BJ (cell line): Measurements from ENCODE around the gene CDY1. TPM values are rescaled to one million over a fixed set of nuclear protein-coding genes. Genes with fewer than 3 reads are reported as not detected.
"Not testable (repeated sequence)": the region's sequence is repeated elsewhere in the genome, so short reads cannot be mapped to it uniquely, and the experiment has no call there.

Experiments
- CTCF ChIA-PET: fragments of 350-600 bp; formaldehyde crosslinking; extraction: SDS; loops from one replicate; lab custom pipeline; 2021; ENCODE audit warnings: antibody characterized with exemption, inconsistent platforms; lab: Yijun Ruan, JAX
- POLR2A ChIA-PET: fragments of 300-600 bp; sonication (Branson Sonifier 250); formaldehyde crosslinking; extraction: SDS; loops from one replicate; lab custom pipeline; 2021; ENCODE audit warnings: antibody characterized with exemption; lab: Charles Lee
- DNase-seq: peaks from one replicate; pipeline ENCODE4 v3.0.0-alpha.2; 2011; ENCODE audit warnings: low read depth
- H3K27me3 ChIP-seq: 2 replicates; pipeline ENCODE4 v1.6.0; 2011; ENCODE audit warnings: low read length; ENCODE audit not compliant: control insufficient read depth, insufficient read depth
- H3K36me3 ChIP-seq: 2 replicates; pipeline ENCODE4 v1.5.1; 2011; ENCODE audit warnings: low read length; ENCODE audit not compliant: control insufficient read depth, insufficient read depth
- H3K4me3 ChIP-seq: 2 replicates; pipeline ENCODE4 v1.5.1; 2011; ENCODE audit warnings: low read depth, mild to moderate bottlenecking, control low read depth, low read length
- polyA minus RNA-seq: library from RNA; depleted of rRNA, polyadenylated mRNA; stranded (reverse); fragments of >200 nt; gene quantifications from 2 replicates; pipeline ENCODE4 v1.2.3, GENCODE V29; 2011; rRNA and poly(A)+ RNA removed
- polyA plus RNA-seq: library from polyadenylated mRNA; depleted of rRNA; stranded (reverse); fragments of >200 nt; gene quantifications from 2 replicates; pipeline ENCODE4 v1.2.3, GENCODE V29; 2011; rRNA removed

Gene CDY1, protein sequence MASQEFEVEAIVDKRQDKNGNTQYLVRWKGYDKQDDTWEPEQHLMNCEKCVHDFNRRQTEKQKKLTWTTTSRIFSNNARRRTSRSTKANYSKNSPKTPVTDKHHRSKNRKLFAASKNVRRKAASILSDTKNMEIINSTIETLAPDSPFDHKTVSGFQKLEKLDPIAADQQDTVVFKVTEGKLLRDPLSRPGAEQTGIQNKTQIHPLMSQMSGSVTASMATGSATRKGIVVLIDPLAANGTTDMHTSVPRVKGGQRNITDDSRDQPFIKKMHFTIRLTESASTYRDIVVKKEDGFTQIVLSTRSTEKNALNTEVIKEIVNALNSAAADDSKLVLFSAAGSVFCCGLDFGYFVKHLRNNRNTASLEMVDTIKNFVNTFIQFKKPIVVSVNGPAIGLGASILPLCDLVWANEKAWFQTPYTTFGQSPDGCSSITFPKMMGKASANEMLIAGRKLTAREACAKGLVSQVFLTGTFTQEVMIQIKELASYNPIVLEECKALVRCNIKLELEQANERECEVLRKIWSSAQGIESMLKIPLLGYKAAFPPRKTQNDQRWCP
- polyA plus RNA-seq = not detected in 2 replicates
- not detected in 2 replicates for polyA minus RNA-seq

DNA sequence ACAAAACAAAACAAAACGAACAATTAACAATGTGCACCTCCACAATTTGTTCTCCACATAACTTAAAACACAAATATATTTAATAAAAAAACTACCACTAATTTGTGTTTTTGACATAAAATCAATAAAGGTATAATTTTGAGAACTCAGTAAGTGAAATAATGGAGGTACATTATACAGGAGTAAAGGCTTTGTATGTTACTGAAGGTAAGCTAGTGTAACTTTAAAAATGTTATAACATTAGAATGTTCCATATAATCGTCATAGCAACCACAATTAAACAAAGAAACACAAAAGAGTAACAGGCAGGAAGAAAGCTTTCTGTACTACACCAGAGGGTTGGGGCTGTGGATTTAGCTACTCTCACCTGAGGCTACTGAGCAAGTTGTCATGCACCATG lies at the start of gene CDY1:
CDY1 (plus strand) TSS at position 301 of the 400 bp plus-strand sequence. CDS start 326 bp downstream, outside the sequence.
- POLR2A ChIA-PET, H3K36me3 ChIP-seq, H3K27me3 ChIP-seq, DNase-seq, H3K4me3 ChIP-seq, CTCF ChIA-PET: not testable (repeated sequence)

DNA sequence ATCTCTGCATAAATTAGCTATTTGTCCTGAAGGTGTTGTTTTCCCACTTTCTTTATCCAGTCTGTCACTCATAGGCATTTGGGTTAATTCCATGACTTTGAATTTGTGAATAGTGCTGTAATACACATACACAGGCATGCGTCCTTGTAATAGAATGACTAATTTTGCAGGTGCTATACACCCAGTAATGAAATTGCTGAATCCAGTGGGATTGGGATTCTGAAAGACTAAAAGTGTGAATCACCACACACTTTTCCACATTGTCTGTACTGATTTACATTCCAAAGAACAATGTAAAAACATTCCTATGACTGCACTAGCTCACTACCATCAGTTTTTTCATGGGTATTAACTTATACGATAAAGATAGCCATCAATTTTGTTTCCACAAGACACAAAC lies 28.6 kb upstream of the CDY1 start:
- DNase-seq, H3K4me3 ChIP-seq, H3K36me3 ChIP-seq, CTCF ChIA-PET, H3K27me3 ChIP-seq, POLR2A ChIA-PET: not testable (repeated sequence)

DNA sequence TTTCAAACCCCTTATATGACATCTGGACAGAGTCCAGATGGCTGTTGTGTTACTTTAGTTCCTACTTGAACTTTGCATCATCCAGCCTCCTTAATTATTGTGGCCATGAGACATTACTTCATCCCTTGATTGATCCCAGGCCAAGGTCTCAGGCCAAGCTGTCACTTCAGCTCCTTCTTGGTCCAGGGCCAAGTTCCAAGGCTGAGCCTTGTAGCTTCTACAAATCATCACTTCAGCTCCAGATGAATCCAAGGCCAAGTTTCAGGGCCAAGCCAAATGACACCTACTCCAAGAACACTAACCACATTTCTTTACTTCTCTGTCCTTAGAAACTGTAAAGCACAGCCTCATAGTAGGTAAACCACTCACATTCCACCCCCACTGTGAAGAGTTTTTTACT lies 1.7 kb upstream of the CDY1 start:
- CTCF ChIA-PET, H3K4me3 ChIP-seq, POLR2A ChIA-PET, DNase-seq, H3K27me3 ChIP-seq, H3K36me3 ChIP-seq: not testable (repeated sequence)

DNA sequence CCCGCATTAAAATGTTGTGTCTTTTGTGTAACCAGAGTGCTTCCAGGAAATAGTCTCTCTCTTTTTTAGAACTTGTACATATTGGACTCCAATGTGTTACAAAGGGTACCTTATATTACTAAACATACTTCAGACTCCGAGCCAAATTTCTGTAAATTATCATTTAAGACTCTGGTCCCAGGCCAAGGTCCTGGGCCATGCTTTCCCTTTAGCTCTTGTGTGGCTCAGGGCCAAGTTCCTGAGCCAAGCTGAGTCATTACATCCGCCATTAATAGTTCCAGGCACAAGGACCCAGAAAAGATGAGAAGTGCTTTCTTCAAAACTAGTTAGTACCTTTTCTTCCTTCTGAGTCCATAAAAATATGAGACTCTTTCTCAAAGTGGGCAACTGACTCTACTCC lies 4.6 kb downstream of the CDY1 start:
- CTCF ChIA-PET, H3K4me3 ChIP-seq, POLR2A ChIA-PET, H3K36me3 ChIP-seq, DNase-seq, H3K27me3 ChIP-seq: not testable (repeated sequence)

DNA sequence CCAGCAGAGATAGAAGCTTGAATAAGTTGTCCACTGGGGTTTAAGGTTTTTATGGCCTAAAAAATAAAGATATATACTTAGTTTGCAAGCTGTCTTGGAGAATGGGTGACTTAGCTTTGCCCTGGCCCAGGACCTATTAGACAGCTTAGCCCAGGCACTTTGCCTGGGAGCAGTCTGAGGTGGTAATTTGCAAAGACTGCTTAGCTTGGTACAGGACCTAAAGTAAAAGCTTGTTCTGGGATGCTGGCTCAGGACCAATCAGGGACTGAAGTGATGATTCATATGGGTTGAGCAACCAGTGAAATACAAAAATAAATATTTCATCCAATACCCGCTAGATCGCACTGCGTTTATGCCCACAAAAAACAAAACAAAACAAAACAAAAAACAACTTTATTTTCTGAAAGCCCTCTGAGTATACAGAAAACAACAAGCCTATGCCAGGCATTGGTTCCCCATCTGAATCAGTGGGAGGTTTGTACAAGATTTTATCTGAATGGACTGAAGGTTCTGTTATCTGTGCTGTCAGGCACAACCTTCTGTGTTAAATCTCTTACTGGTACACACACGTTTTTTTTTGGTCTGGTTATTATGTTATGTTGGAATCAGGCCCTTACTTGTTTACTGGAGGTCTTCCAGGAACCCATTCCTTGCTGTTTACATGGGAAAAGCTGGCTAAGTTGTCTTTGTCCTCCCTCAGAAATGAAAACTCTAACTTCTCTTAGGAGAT lies 8.6 kb downstream of the CDY1 start:
- DNase-seq, H3K4me3 ChIP-seq, H3K27me3 ChIP-seq, H3K36me3 ChIP-seq, POLR2A ChIA-PET, CTCF ChIA-PET: not testable (repeated sequence)

DNA sequence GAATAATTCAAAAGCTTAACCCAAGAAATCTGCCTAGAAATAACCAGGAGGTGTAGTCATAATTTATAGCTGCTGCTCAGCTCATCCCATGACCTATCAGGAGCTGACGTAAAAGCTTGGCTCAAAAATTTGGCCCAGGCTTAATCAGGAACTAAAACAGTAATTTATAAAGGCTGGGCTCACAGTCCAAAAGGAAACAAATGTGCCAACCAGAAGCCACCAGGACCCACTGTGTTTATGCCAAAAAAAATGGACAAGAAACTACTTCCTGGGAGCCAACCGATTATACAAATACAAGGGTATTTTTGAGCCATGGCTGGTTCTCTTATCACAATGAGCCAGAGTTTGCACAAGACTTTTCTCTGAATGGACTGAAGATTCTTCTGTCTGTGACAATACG lies 17.9 kb downstream of the CDY1 start:
- POLR2A ChIA-PET, H3K36me3 ChIP-seq, CTCF ChIA-PET, H3K27me3 ChIP-seq, H3K4me3 ChIP-seq, DNase-seq: not testable (repeated sequence)

DNA sequence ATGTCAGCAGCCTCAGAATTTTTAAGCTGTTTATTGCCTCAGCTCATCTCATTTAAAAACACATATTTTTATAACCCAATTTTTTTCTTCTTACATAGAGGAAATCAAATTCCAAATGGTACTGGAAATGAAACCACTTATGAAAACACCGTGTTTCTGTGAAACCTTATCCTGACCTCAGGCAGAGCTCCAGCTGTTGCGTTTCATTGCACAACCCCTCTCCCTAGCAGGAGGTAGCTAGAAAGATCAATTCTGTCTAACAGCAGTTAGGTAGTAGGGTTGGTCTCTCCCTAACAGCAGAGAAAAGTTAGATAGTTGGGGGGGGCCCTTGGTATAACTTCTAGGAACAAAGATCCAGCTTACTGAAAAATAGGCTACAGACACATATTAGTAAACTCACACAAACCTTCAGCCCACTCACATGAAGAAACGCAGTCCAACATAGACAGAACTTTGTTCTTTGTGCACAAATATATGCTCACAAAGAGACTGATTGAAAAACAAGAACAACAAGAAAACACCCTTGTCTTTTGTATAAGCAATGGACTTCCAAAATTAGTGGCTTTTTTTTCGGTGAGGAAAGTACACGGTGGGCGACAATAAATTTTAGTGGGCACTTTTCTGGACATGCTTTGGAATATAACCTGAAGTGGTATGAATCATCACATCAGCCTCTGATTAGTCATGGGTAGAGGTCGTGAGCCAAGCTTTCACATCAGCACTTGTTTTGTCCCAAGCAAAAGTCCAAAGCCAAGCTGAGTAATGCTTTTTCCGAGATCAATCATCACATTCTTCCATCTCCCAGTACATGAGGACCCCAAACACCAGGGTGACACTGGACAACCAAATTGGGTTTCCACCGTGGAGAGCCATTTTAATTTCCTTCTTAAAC lies 21.4 kb downstream of the CDY1 start:
- H3K27me3 ChIP-seq, H3K36me3 ChIP-seq, POLR2A ChIA-PET, CTCF ChIA-PET, H3K4me3 ChIP-seq, DNase-seq: not testable (repeated sequence)
